Mammary epithelial cell (primary cell): ENCODE measurements around the gene BBOX1.

Source experiments
- EZH2 ChIP-seq: IDR thresholded peaks from 2 replicates; pipeline ENCODE4 v1.6.1; 2012; ENCODE audit warnings: low read length, inconsistent platforms, borderline replicate concordance
- TF ChIP-seq, protein P1 (sequence below), 2 donors: IDR thresholded peaks in 1 of 2; conservative IDR thresholded peaks in 1 of 2; 2 replicates each; pipeline ENCODE4 v1.5.1; 2011 to 2012; ENCODE audit warnings: inconsistent platforms in 2 of 2, low read length in 2 of 2, mild to moderate bottlenecking in 2 of 2, control low read depth in 1 of 2, low read depth in 1 of 2; ENCODE audit not compliant: insufficient read depth in 1 of 2; ENCODE audit errors: extremely low read depth in 1 of 2

DNA sequence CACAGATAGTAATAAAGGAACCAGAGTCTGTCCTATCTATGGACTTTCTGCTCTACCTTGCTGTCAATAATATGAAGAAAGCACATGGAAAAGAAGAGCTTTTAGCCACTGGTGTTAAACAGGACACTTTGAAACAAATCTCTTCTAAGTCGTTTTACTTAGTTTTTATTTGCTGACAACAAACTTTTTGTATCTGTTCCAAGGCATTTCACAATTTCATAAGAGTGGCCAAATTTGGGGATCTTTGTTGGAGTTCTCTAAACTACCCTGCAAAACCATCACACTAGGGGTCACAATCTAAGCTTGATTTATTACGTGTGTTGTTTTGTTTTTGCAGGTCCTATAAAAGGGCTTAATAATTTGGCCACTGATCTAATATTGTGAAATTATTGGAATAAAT lies 54.4 kb downstream of the BBOX1 start:
- TF ChIP-seq, protein P1, sequence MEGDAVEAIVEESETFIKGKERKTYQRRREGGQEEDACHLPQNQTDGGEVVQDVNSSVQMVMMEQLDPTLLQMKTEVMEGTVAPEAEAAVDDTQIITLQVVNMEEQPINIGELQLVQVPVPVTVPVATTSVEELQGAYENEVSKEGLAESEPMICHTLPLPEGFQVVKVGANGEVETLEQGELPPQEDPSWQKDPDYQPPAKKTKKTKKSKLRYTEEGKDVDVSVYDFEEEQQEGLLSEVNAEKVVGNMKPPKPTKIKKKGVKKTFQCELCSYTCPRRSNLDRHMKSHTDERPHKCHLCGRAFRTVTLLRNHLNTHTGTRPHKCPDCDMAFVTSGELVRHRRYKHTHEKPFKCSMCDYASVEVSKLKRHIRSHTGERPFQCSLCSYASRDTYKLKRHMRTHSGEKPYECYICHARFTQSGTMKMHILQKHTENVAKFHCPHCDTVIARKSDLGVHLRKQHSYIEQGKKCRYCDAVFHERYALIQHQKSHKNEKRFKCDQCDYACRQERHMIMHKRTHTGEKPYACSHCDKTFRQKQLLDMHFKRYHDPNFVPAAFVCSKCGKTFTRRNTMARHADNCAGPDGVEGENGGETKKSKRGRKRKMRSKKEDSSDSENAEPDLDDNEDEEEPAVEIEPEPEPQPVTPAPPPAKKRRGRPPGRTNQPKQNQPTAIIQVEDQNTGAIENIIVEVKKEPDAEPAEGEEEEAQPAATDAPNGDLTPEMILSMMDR (conservative IDR thresholded peaks at IDR 0.05 in 1 of 2, IDR thresholded peaks at IDR 0.05 in 1 of 2; ENCODE audit: extremely low read depth in 1 of 2, insufficient read depth in 1 of 2, low read depth in 1 of 2, low read length in 2 of 2) = no peak
- TF ChIP-seq EZH2 = no peak
